ENCODE results near the gene EML6.

The EML6 gene

GRCh38 chr2:54957321-54957999 is 234.0 kb downstream of the EML6 start:
- Histone ChIP-seq H3K9ac (ENCODE audit: low read depth, low read length) (no peak overlapping the region), H3K27ac (ENCODE audit: low read length) (no peak overlapping the region), H3K9me3 (ENCODE audit: insufficient read depth, low read depth, low read length) (no peaks in the 10 kb centered on the region), H3K4me1 (ENCODE audit: insufficient read depth, low read length) (peaks cover 4% of the 10 kb centered on the region; the same call in 1 of the 2 replicates), H3K36me3 (ENCODE audit: insufficient read depth, low read depth, low read length) (no peaks in the 10 kb centered on the region), H3K27me3 (ENCODE audit: insufficient read depth, low read length) (no peaks in the 10 kb centered on the region), H3K4me3 (ENCODE audit: low read length) (no peak overlapping the region)

GRCh38 chr2:54958717-54959371 is 235.4 kb downstream of the EML6 start:
- Histone ChIP-seq H3K36me3 (ENCODE audit: insufficient read depth, low read depth, low read length) (no peaks in the 10 kb centered on the region), H3K27me3 (ENCODE audit: insufficient read depth, low read length) (no peaks in the 10 kb centered on the region), H3K9ac (ENCODE audit: low read depth, low read length) (no peak overlapping the region), H3K4me3 (ENCODE audit: low read length) (no peak overlapping the region), H3K27ac (ENCODE audit: low read length) (no peak overlapping the region), H3K4me1 (ENCODE audit: insufficient read depth, low read length) (peaks cover 4% of the 10 kb centered on the region; the same call in 1 of the 2 replicates), H3K9me3 (ENCODE audit: insufficient read depth, low read depth, low read length) (no peaks in the 10 kb centered on the region)

- H3K9ac ChIP-seq (ENCODE audit: low read depth, low read length), result no peak overlapping the region
- H3K4me3 ChIP-seq (ENCODE audit: low read length), result no peak overlapping the region
- no peaks in the 10 kb centered on the region for H3K27me3 ChIP-seq (ENCODE audit: insufficient read depth, low read length)
- no peak overlapping the region for H3K27ac ChIP-seq (ENCODE audit: low read length)
- peaks cover 4% of the 10 kb centered on the region; the same call in 1 of the 2 replicates for H3K4me1 ChIP-seq (ENCODE audit: insufficient read depth, low read length)
- no peaks in the 10 kb centered on the region for H3K36me3 ChIP-seq (ENCODE audit: insufficient read depth, low read depth, low read length)
- no peaks in the 10 kb centered on the region for H3K9me3 ChIP-seq (ENCODE audit: insufficient read depth, low read depth, low read length)
Observed at GRCh38 chr2:54960164-54960563, 236.7 kb downstream of the EML6 start.

- Histone ChIP-seq H3K36me3 (ENCODE audit: insufficient read depth, low read depth, low read length) (no peaks in the 10 kb centered on the region), H3K27ac (ENCODE audit: low read length) (no peak overlapping the region), H3K4me1 (ENCODE audit: insufficient read depth, low read length) (peaks cover 8% of the 10 kb centered on the region), H3K9me3 (ENCODE audit: insufficient read depth, low read depth, low read length) (no peaks in the 10 kb centered on the region), H3K9ac (ENCODE audit: low read depth, low read length) (no peak overlapping the region), H3K4me3 (ENCODE audit: low read length) (no peak overlapping the region), H3K27me3 (ENCODE audit: insufficient read depth, low read length) (no peaks in the 10 kb centered on the region)
Observed at GRCh38 chr2:54962511-54962910, 239.0 kb downstream of the EML6 start.

GRCh38 chr2:54962935-54963440 is 239.5 kb downstream of the EML6 start:
- Histone ChIP-seq H3K9me3 (ENCODE audit: insufficient read depth, low read depth, low read length) (no peaks in the 10 kb centered on the region), H3K27ac (ENCODE audit: low read length) (no peak overlapping the region), H3K9ac (ENCODE audit: low read depth, low read length) (no peak overlapping the region), H3K4me3 (ENCODE audit: low read length) (no peak overlapping the region), H3K27me3 (ENCODE audit: insufficient read depth, low read length) (no peaks in the 10 kb centered on the region), H3K4me1 (ENCODE audit: insufficient read depth, low read length) (peaks cover 8% of the 10 kb centered on the region), H3K36me3 (ENCODE audit: insufficient read depth, low read depth, low read length) (no peaks in the 10 kb centered on the region)

GRCh38 chr2:54963476-54963875 is 240.0 kb downstream of the EML6 start:
- no peaks in the 10 kb centered on the region for H3K9me3 ChIP-seq (ENCODE audit: insufficient read depth, low read depth, low read length)
- no peaks in the 10 kb centered on the region for H3K36me3 ChIP-seq (ENCODE audit: insufficient read depth, low read depth, low read length)
- no peaks in the 10 kb centered on the region for H3K27me3 ChIP-seq (ENCODE audit: insufficient read depth, low read length)
- H3K27ac ChIP-seq (ENCODE audit: low read length), result no peak overlapping the region
- H3K4me1 ChIP-seq (ENCODE audit: insufficient read depth, low read length), result peaks cover 8% of the 10 kb centered on the region
- no peak overlapping the region for H3K4me3 ChIP-seq (ENCODE audit: low read length)
- H3K9ac ChIP-seq (ENCODE audit: low read depth, low read length), result no peak overlapping the region

- Histone ChIP-seq H3K27ac (ENCODE audit: low read length) (no peak overlapping the region), H3K9me3 (ENCODE audit: insufficient read depth, low read depth, low read length) (no peaks in the 10 kb centered on the region), H3K9ac (ENCODE audit: low read depth, low read length) (no peak overlapping the region), H3K4me3 (ENCODE audit: low read length) (no peak overlapping the region), H3K27me3 (ENCODE audit: insufficient read depth, low read length) (no peaks in the 10 kb centered on the region), H3K4me1 (ENCODE audit: insufficient read depth, low read length) (peaks cover 8% of the 10 kb centered on the region), H3K36me3 (ENCODE audit: insufficient read depth, low read depth, low read length) (no peaks in the 10 kb centered on the region)
Observed at GRCh38 chr2:54964271-54964670, 240.8 kb downstream of the EML6 start.

- H3K9me3 ChIP-seq (ENCODE audit: insufficient read depth, low read depth, low read length), result no peaks in the 10 kb centered on the region
- H3K27ac ChIP-seq (ENCODE audit: low read length), result no peak overlapping the region
- H3K27me3 ChIP-seq (ENCODE audit: insufficient read depth, low read length), result no peaks in the 10 kb centered on the region
- peaks cover 8% of the 10 kb centered on the region for H3K4me1 ChIP-seq (ENCODE audit: insufficient read depth, low read length)
- H3K4me3 ChIP-seq (ENCODE audit: low read length), result no peak overlapping the region
- peaks cover 5% of the 10 kb centered on the region; the same call in 1 of the 2 replicates for H3K36me3 ChIP-seq (ENCODE audit: insufficient read depth, low read depth, low read length)
- no peak overlapping the region for H3K9ac ChIP-seq (ENCODE audit: low read depth, low read length)
Observed at GRCh38 chr2:54964816-54965215, 241.4 kb downstream of the EML6 start.

GRCh38 chr2:54965425-54965824 is 242.0 kb downstream of the EML6 start:
- Histone ChIP-seq H3K9ac (ENCODE audit: low read depth, low read length) (no peak overlapping the region), H3K36me3 (ENCODE audit: insufficient read depth, low read depth, low read length) (peaks cover 11% of the 10 kb centered on the region; the same call in 1 of the 2 replicates), H3K4me1 (ENCODE audit: insufficient read depth, low read length) (peaks cover 8% of the 10 kb centered on the region), H3K9me3 (ENCODE audit: insufficient read depth, low read depth, low read length) (no peaks in the 10 kb centered on the region), H3K4me3 (ENCODE audit: low read length) (no peak overlapping the region), H3K27me3 (ENCODE audit: insufficient read depth, low read length) (no peaks in the 10 kb centered on the region), H3K27ac (ENCODE audit: low read length) (no peak overlapping the region)

- H3K27ac ChIP-seq (ENCODE audit: low read length), result no peak overlapping the region
- H3K9ac ChIP-seq (ENCODE audit: low read depth, low read length), result no peak overlapping the region
- no peaks in the 10 kb centered on the region for H3K9me3 ChIP-seq (ENCODE audit: insufficient read depth, low read depth, low read length)
- peaks cover 8% of the 10 kb centered on the region for H3K4me1 ChIP-seq (ENCODE audit: insufficient read depth, low read length)
- H3K36me3 ChIP-seq (ENCODE audit: insufficient read depth, low read depth, low read length), result peaks cover 20% of the 10 kb centered on the region
- no peaks in the 10 kb centered on the region for H3K27me3 ChIP-seq (ENCODE audit: insufficient read depth, low read length)
- H3K4me3 ChIP-seq (ENCODE audit: low read length), result no peak overlapping the region
Observed at GRCh38 chr2:54966165-54966832, 242.8 kb downstream of the EML6 start.

GRCh38 chr2:54966837-54967236 is 243.4 kb downstream of the EML6 start:
- Histone ChIP-seq H3K9ac (ENCODE audit: low read depth, low read length) (no peak overlapping the region), H3K27me3 (ENCODE audit: insufficient read depth, low read length) (no peaks in the 10 kb centered on the region), H3K4me1 (ENCODE audit: insufficient read depth, low read length) (peaks cover 8% of the 10 kb centered on the region), H3K36me3 (ENCODE audit: insufficient read depth, low read depth, low read length) (peaks cover 25% of the 10 kb centered on the region), H3K27ac (ENCODE audit: low read length) (no peak overlapping the region), H3K9me3 (ENCODE audit: insufficient read depth, low read depth, low read length) (no peaks in the 10 kb centered on the region), H3K4me3 (ENCODE audit: low read length) (no peak overlapping the region)

Measured in iPS-20b (cell line).